HG02759 (cell line): Measurements from ENCODE around the gene UBALD2.
"Not testable (repeated sequence)": the region's sequence is repeated elsewhere in the genome, so short reads cannot be mapped to it uniquely, and the experiment has no call there.

Experiments
- ATAC-seq: cut with Tn5 transposase; IDR thresholded peaks from one replicate; pipeline ENCODE4 v1.9.1; 2021; ENCODE audit warnings: mild to moderate bottlenecking, moderate library complexity; ENCODE audit not compliant: unreplicated experiment

Gene UBALD2

DNA sequence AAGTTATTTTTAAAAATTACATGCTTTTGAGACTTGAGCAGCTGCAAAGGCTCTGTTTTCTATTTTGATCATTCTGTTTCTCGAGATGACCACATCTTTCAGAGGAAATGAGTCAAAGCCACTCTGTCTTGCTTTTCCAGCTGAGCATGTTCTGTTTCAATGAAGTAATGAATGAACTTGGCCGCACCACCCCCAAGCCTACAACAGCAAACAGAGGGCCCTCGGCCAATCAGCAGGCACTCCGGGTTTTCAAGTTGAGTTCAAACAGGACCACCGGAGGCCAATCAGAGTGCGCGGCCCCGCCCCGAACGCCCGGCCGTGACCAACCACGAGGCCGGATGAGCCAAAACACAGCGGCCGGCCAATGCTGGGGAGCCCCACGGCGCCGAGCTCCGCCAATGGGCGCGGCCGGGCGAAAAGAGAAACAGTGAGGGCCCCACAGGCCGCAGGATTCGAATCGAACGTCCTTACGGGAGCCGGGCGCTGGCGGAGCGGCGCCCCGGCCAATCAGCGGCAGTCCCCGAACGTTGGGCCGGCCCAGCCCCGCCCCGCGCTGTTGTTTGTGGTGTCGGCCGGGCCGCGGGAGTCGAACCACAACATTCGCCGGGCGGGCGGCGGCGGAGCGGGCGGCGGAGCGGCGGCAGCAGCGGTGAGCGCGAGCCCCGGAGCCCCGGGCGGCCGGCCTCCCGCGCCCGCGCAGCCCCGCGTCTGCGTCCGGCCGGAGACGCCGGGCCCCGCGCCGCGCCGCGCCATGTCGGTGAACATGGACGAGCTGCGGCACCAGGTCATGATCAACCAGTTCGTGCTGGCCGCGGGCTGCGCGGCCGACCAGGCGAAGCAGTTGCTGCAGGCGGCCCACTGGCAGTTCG is at the start of gene UBALD2:
Gene UBALD2, plus strand, starts transcription at position 594 of the 869 bp plus-strand sequence. Its CDS starts 158 bp downstream, at position 752.
- peak; percentile 75 for ATAC-seq

DNA sequence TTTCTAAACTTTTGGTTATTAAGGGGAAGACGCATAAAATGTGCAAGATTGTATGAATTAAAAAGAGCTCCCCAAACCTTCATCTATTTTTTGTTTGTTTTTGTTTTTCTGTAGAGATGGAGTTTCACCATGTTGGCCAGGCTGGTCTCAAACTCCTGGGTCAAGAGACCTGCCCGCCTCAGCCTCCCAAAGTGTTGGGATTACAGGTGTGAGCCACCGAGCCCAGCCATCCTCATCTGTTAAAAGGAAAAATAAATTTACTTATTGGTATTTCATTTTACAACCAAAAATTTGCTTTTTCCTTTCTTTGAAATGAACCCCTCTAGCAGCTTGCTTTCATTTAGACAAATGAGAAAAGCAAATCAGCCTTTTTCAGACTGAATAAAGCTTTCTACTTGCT is 48.1 kb upstream of the UBALD2 start:
- no peak for ATAC-seq

GRCh38 chr17:76219670-76220383 is 45.3 kb upstream of the UBALD2 start:
- ATAC-seq = no peak

- ATAC-seq = no peak
Observed at GRCh38 chr17:76223802-76224201, 41.3 kb upstream of the UBALD2 start.

- ATAC-seq = not testable (repeated sequence)
Observed at GRCh38 chr17:76225373-76226086, 39.6 kb upstream of the UBALD2 start.

DNA sequence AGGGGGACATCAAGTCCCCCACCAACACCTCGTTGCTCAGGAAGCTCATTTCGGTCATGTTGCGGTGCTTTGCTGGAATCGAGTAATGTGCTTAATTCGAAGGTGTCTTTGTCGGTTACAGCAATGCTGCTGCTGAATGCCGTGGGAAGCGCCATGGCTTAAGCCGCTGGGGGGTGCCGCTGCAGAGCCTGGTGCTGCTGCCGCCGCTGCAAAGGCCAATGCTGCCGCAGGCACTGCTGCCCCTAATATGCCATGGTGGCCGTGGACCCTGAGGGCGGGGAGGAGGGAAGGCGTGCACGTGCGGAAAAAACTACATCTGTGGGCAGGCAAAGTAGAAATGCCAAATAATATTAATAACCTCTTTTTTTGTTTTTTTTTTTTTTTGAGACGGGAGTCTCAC is 38.4 kb upstream of the UBALD2 start:
- ATAC-seq = not testable (repeated sequence)

GRCh38 chr17:76232342-76232741 is 32.8 kb upstream of the UBALD2 start:
- ATAC-seq = no peak

DNA sequence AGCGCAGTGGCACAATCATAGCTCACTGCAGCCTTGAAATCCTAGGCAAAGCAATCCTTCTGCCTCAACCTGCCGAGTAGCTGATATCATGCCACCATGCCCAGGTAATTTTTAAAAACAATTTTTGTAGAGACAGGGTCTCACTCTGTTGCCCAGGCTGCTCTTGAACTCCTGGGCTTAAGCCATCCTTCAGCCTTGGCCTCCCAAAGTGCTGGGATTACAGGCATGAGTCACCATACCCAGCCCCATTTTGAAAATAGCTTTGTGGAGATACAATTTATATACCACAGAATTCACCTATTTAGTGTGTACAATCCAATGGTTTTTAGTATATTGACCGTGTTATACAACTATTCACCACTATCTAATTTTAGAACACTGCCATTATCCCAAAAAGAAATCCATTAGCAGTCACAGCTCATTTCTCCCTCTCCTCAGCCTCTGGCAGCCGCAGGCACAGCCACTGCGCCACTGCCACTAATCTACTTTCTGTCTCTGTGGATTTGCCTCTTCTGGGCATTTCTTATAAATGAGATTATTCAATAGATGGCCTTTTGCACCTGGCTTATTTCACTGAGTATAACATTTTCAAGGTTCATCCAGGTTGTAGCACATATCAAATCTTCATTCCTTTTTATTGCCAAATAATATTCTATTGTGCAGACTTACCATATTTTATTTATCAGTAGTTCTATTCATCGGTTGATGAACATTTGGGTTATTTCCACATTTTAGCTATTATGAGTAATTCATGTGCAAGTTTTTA is 31.4 kb upstream of the UBALD2 start:
- ATAC-seq = no peak

DNA sequence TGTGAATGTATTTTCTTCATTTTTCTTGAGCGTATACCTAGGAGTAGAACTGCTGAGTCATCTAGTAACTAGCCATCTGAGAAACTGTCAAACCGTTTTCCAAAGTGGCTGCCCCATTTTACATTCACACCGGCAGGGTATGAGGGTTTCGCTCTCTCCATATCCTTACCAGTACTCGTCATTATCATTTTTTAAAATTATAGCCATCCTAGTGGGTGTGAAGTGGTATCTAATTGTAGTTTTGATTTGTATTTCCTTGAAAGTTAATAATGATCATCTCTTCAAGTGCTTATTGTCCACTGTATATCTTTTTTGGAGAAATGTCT is 30.8 kb upstream of the UBALD2 start:
- ATAC-seq = no peak

DNA sequence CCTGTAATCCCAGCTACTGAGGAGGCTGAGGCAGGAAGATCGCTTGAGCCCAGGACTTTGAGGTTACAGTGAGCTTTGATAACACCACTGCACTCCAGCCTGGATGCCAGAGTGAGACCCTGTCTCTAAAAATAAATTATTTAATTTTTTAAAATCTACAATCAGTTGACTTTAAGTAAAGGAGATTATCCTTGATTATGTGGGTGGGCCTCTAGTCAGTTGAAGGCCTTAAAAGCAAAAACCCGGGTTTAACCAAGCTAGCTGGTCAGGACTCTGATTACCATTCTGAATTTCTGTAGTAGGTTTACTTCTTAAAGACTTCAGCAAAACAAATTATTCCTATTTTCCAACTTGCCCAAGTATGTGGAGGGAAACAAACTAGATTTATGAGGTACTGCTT is 29.3 kb upstream of the UBALD2 start:
- ATAC-seq = no peak

GRCh38 chr17:76236603-76237002 is 28.5 kb upstream of the UBALD2 start:
- no peak for ATAC-seq

GRCh38 chr17:76237859-76238313 is 27.3 kb upstream of the UBALD2 start:
- ATAC-seq = no peak

GRCh38 chr17:76238847-76239537 is 26.2 kb upstream of the UBALD2 start:
- no peak for ATAC-seq

DNA sequence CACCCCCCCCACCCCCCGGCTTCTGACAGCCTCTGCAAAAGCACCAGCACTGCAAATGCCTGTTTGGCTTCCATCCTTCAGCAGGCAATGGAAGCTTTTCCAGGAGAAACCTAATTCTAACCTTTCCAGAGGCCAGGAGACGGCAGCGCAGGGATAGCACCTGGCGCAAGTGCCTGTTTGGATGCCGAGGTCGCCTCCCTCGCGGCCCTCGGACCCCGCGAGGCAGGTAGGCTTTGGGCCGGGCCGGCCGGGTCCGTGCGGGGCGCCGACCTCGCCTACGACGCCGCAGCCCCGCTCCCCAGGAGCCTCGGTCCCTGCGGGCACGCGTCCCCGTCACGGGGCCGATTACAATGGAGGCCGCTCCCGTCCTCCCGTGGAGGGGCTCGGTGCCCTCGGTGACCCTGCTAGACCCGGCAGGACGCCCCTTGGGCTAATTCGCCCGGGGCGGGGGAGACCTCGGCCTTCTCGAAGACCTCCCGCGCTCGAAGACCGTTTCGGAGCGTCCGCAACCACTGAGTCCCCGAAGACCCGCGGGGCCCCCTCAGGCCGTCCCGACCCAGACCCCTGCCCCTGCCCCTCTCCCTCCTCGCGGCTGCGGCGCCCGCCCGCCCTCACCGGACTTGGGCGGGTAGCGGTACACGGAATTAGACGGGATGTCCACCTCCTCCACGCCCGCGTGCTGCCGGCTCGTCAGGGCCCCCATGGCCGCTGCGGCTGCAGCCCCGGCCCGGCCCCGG is 25.4 kb upstream of the UBALD2 start:
- no peak for ATAC-seq

DNA sequence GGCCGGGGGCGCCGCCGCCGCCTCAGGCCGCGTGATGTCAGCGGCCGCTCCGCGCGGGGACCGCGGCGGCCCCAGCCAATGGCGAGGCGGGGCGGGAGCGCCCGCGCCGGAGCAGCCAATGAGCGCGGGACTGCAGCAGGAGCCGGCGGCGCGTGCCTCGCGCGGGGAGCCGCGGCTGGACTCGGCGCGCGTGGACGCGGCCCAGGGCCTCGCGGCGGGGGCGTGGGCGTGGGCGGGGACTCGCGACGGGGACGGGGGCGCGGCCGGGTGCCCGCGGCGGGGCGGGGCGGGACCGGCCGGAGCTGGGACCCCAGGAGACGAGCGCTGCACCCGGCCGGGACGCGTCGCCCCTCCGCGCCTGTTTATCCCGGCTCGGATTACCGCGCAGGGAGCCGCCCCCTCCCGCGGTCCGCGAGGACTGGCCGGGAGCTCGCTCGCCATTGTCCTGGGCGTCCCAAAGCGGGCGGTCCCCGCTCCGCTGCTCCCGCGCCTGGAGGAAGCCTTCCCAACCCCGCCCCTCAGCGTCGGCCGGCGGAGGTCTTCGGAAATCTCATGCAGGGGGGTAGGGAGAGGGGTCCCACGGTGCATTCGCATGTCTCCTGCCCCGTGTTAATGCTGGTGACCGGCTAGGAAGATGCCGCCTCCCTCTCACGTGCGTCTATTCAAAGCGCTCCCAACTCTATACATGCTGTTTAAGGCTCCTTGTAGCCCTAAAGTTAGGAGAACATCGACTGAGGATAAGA is 24.5 kb upstream of the UBALD2 start, which contains the start of gene RNF157:
Gene RNF157, minus strand, starts transcription at position 33 of the 743 bp plus-strand sequence. CDS start 253 bp downstream, outside the sequence.
- peak; percentile 78 for ATAC-seq

DNA sequence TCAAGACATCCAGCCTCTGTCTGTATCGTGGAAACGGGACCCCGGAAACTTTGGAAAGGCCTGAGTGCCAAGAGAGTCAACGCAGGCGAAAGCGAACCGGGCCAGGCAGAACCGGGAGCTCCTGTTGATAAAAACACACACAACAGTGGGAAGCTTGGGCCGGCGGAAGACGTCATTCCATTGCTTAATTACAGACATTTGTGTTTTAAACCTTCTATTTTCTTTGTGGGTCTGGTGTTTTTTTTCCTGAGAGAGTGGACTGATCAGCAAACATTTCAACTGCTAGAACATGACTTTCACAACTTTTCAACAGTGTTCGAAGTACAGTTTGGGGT is 24.0 kb upstream of the UBALD2 start:
- ATAC-seq = no peak

- no peak for ATAC-seq
Observed at GRCh38 chr17:76241691-76242255, 23.4 kb upstream of the UBALD2 start.
